HG02970 (cell line): ENCODE results near the gene FAM234B.

Source experiments
- ATAC-seq: cut with Tn5 transposase; IDR thresholded peaks from one replicate; pipeline ENCODE4 v1.9.1; 2021; ENCODE audit warnings: mild to moderate bottlenecking, moderate library complexity, moderate number of reproducible peaks; ENCODE audit not compliant: unreplicated experiment, low FRiP score

The FAM234B gene

DNA sequence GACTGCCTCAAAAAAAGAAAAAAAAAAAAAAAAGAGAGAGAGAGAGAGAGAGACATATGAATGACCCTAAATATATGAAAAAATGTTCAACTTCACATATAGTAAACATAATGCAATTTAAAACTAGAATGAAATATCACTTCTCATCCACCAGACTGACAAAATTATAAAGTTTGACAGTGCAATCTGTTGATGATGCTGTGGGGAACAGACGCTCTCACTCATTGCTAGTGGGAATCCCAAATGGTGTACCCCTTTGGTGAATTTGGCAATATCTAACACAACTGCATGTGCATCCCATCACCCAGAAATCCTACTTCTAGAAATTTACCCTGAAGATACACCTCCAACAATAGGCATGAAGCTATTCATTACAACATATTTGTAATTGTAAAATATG lies 61.6 kb downstream of the FAM234B start:
- no peak for ATAC-seq

DNA sequence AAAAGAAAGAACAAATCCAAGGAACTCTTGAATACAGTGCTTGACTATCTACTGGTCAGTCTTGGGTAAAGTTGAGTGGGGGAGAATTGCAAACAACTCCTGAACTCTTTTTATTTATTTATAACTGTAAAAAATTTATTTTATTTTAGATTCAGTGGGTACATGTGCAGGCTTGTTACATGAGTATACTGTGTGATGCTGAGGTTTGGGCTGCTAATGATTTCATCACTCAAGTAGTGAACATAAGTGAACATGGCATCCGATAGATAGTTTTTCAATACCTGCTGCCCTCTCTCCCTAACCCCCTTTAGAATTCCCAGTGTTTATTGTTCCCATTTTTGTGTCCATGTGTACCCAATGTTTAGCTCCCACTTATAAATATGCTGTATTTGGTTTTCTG lies 62.5 kb downstream of the FAM234B start:
- ATAC-seq, result no peak

GRCh38 chr12:13112968-13113367 lies 68.8 kb downstream of the FAM234B start:
- no peak for ATAC-seq

- ATAC-seq, result no peak
These were observed 70.3 kb downstream of the FAM234B start for GRCh38 chr12:13114251-13115052.

DNA sequence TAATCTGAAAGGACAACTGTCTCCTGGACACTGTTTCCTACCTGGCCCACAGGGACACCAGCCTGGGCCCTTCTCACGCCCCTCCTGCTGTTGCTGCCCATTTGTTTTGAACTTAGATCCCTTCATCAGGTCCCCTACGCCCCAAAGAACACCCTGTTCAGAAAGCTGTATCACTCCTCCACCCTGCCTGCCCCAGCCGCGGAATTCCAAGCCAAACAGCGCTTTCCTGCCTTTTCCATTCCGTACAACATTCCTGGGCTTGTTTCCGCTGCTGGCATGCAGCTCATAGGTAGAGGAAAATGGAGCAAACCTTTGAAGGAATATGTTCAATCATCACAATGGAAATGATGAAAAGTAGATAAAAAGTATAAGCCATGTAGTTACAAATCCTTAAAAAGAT lies 72.1 kb downstream of the FAM234B start:
- no peak for ATAC-seq

- ATAC-seq, result no peak
These were observed 72.8 kb downstream of the FAM234B start for GRCh38 chr12:13117029-13117428.

DNA sequence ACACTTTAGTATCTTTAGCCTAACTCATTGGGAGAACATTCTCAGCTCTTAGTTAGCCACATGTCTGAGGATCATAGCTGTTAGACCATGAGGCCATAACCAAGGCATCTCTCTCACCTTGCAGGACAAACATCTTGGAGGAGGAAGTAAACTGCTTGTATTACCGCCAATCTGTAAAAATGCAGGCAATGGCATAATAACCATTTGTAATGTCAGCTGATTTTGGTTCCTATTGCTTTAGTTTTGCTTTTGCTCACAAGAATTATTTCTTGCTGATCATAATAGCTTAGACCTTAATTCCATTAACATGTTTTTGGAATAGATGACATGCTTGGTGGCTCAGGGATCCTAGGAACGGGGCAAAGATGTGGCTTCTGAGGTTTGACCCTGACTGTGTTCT lies 75.6 kb downstream of the FAM234B start:
- no peak for ATAC-seq

- ATAC-seq, result no peak
These were observed 76.2 kb downstream of the FAM234B start for GRCh38 chr12:13120413-13120812.

DNA sequence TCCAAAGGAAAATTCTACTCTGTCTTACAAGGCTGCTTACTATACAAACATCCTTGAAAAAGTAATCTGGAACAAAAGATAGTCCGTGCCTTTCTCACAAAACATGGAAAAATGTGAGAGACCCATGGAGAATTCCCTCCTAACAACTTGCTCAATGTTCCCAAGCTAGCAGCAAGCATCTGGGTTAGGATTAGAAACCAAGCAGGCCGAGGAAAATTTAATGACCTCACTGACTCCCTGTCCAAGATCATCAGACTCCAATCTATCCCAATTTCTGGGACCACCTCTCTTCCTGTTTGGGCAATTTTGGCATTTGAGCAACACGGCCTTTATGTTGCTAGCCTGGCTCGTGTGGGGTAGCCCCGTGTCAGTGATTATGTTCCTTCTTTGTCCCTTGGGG lies 77.4 kb downstream of the FAM234B start:
- no peak for ATAC-seq

- ATAC-seq, result no peak
These were observed 80.7 kb downstream of the FAM234B start for GRCh38 chr12:13124656-13125505.

DNA sequence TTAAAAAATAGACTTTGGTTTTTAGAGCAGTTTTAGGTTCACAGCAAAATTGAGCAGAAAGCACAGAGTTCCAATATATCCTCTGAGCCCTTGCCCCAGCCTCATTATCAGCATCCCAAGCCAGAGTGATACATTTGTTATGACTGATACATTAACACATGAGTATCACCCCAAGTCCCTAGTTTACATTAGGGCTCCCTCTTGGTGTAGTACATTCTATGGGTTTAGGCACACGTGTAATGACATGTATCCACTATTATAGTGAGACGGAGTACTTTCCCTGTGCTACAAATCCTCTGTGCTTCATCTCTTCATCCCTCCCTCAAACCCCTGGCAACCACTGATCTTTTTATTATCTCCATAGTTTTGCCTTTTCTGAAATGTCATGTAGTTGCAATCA lies 81.8 kb downstream of the FAM234B start:
- no peak for ATAC-seq

- no peak for ATAC-seq
These were observed 82.3 kb downstream of the FAM234B start for GRCh38 chr12:13126494-13126893.

DNA sequence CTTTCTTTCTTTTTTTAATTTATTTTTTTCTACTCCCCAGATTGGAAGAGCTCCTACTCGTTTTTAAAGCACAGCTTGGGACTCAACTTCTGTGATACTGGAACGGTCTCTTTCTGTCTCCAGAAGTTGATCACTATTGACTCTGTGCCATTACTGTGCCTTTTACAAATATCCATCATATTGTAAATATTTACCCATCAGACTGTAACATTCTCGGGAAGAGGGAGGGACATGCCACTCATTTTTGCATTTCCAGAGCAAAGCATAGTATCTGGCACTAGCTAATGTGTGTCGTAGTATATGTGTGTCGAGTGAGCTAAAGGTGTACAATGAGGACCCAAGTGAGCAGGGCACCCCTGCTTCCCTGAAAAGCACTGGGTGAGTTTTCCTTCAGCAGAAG lies 83.3 kb downstream of the FAM234B start:
- ATAC-seq, result no peak

- ATAC-seq, result no peak
These were observed 84.2 kb downstream of the FAM234B start for GRCh38 chr12:13128291-13128965.

- no peak for ATAC-seq
These were observed 86.8 kb downstream of the FAM234B start for GRCh38 chr12:13130981-13131380.
